GM23338 (cell line): ENCODE results near the gene HDAC9. TPM values are rescaled to one million over a fixed set of nuclear protein-coding genes. Genes with fewer than 3 reads are reported as not detected.

Source experiments
- ATAC-seq: fragments of 200-7000 bp; cut with Tn5 transposase; 3 replicates; pipeline ENCODE4 v1.9.1; 2020
- DNase-seq: peaks from one replicate; pipeline ENCODE4 v3.0.0-alpha.2; 2015; ENCODE audit warnings: low spot score
- H2AFZ ChIP-seq: fragments of 200-600 bp; sonication (generic); 2 replicates; pipeline ENCODE4 v1.8.0; 2016; ENCODE audit warnings: antibody characterized with exemption, mild to moderate bottlenecking, moderate library complexity
- H3F3A ChIP-seq: fragments of 200-600 bp; sonication (generic); replicated peaks from 2 replicates; pipeline ENCODE4 v1.8.0; 2017; ENCODE audit warnings: antibody characterized with exemption, mixed run types, low read depth
- H3K27ac ChIP-seq: fragments of 200-600 bp; sonication (generic); 2 replicates; pipeline ENCODE4 v1.6.1; 2016; ENCODE audit warnings: low read depth
- H3K27me3 ChIP-seq: fragments of 200-600 bp; sonication (generic); 2 replicates; pipeline ENCODE4 v1.8.0; 2016; ENCODE audit warnings: mild to moderate bottlenecking, mixed run types, moderate library complexity; ENCODE audit not compliant: insufficient read depth
- H3K36me3 ChIP-seq: fragments of 200-600 bp; sonication (generic); 2 replicates; pipeline ENCODE4 v1.8.0; 2016; ENCODE audit warnings: mild to moderate bottlenecking; ENCODE audit not compliant: insufficient read depth
- H3K4me1 ChIP-seq: fragments of 200-600 bp; sonication (generic); 2 replicates; pipeline ENCODE4 v1.8.0; 2016; ENCODE audit warnings: mild to moderate bottlenecking, moderate library complexity; ENCODE audit not compliant: insufficient read depth
- H3K4me2 ChIP-seq: fragments of 200-600 bp; sonication (generic); 2 replicates; pipeline ENCODE4 v1.7.1; 2017; ENCODE audit warnings: mixed run types
- H3K4me3 ChIP-seq: fragments of 200-600 bp; sonication (generic); 2 replicates; pipeline ENCODE4 v1.6.1; 2016; ENCODE audit warnings: mixed run types
- H3K79me2 ChIP-seq: fragments of 200-600 bp; sonication (generic); replicated peaks from 2 replicates; pipeline ENCODE4 v1.8.0; 2017; ENCODE audit warnings: mild to moderate bottlenecking; ENCODE audit not compliant: insufficient read depth
- H3K9me2 ChIP-seq: fragments of 200-600 bp; sonication (generic); 2 replicates; pipeline ENCODE4 v1.8.0; 2017; ENCODE audit not compliant: insufficient read depth
- H4K20me1 ChIP-seq: fragments of 200-600 bp; sonication (generic); replicated peaks from 2 replicates; pipeline ENCODE4 v1.8.0; 2017; ENCODE audit warnings: mild to moderate bottlenecking; ENCODE audit not compliant: insufficient read depth
- H3K27ac Mint-ChIP-seq: 2 replicates; pipeline ENCODE4 v1.8.0; 2020; ENCODE audit warnings: inconsistent platforms, mild to moderate bottlenecking, moderate library complexity, mixed read lengths
- H3K27me3 Mint-ChIP-seq: 3 replicates; pipeline ENCODE4 v1.8.0; 2022; ENCODE audit warnings: low read depth, mild to moderate bottlenecking, moderate library complexity, mixed read lengths, inconsistent platforms; ENCODE audit not compliant: insufficient read depth, poor library complexity
- H3K36me3 Mint-ChIP-seq: 3 replicates; pipeline ENCODE4 v1.8.0; 2021; ENCODE audit warnings: low read depth, mild to moderate bottlenecking, inconsistent platforms, moderate library complexity, mixed read lengths
- H3K4me1 Mint-ChIP-seq: 3 replicates; pipeline ENCODE4 v1.8.0; 2020; ENCODE audit warnings: mild to moderate bottlenecking, inconsistent platforms, mixed read lengths
- H3K4me3 Mint-ChIP-seq: 3 replicates; pipeline ENCODE4 v1.8.0; 2021; ENCODE audit warnings: moderate library complexity, mild to moderate bottlenecking, inconsistent platforms, mixed read lengths
- H3K9me3 Mint-ChIP-seq: 3 replicates; pipeline ENCODE4 v1.8.0; 2020; ENCODE audit warnings: moderate library complexity, mild to moderate bottlenecking, inconsistent platforms, mixed read lengths
- EZH2 ChIP-seq: fragments of 200-600 bp; sonication (generic); IDR thresholded peaks from one replicate; pipeline ENCODE4 v1.8.0; 2017; ENCODE audit warnings: antibody characterized with exemption, mild to moderate bottlenecking, low read depth; ENCODE audit not compliant: unreplicated experiment
- NANOG ChIP-seq: IDR thresholded peaks from 2 replicates; pipeline ENCODE4 v1.6.1; 2016; ENCODE audit warnings: antibody characterized with exemption, borderline replicate concordance
- POLR2AphosphoS5 ChIP-seq: IDR thresholded peaks from 2 replicates; pipeline ENCODE4 v1.6.1; 2016; ENCODE audit warnings: antibody characterized with exemption, low read depth
- polyA plus RNA-seq: library from polyadenylated mRNA; unstranded; fragments of >200 nt; fragmentation: Nextera tagmentation; extraction: Ambion mirVana; gene quantifications from 2 replicates; pipeline ENCODE4 v1.2.1, GENCODE V29; 2016
- total RNA-seq: library from RNA; depleted of rRNA; stranded (reverse); fragments of >200 nt; shearing (Covaris generic); gene quantifications from 2 replicates; pipeline ENCODE4 v1.2.3, GENCODE V29; 2014
- TF ChIP-seq, protein P1 (sequence below): fragments of 250-450 bp; sonication (Bioruptor Pico); IDR thresholded peaks from 2 replicates; pipeline ENCODE4 v1.5.0; 2020; ENCODE audit warnings: mild to moderate bottlenecking, moderate library complexity
- TF ChIP-seq, protein P2 (sequence below), 2 experiments: fragments of 200-600 bp in 1 of 2; sonication (generic) in 1 of 2; conservative IDR thresholded peaks; 2 replicates each; pipeline versions ENCODE4 v1.5.1 to v1.6.1; 2016 to 2017; ENCODE audit warnings: antibody characterized with exemption in 2 of 2, low read depth in 2 of 2, mild to moderate bottlenecking in 2 of 2, moderate library complexity in 1 of 2

Gene HDAC9
- total and polyA plus RNA-seq, 2 experiments from 2014 or later: 8.3 to 18.5 TPM

DNA sequence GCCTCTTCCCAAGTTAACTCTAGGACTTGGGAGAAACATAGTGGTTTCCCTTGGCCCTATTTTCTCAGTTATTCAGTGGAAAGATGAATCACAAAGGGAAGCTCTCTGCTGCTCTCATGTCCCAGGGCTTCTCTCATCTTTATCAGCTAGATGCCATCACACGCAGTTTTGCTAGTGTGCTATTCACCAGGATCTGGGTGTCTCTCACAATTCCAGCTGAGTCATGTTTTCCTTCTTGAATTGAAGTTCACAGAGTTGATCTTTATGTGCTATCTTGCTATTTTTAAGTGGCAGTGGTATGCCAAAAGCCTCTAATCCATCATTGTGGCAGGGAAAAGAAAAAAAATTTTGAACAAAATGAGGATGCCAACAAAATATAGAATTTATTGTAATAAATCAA is 520.6 kb downstream of the HDAC9 start (continued):
- TF ChIP-seq, protein P1, sequence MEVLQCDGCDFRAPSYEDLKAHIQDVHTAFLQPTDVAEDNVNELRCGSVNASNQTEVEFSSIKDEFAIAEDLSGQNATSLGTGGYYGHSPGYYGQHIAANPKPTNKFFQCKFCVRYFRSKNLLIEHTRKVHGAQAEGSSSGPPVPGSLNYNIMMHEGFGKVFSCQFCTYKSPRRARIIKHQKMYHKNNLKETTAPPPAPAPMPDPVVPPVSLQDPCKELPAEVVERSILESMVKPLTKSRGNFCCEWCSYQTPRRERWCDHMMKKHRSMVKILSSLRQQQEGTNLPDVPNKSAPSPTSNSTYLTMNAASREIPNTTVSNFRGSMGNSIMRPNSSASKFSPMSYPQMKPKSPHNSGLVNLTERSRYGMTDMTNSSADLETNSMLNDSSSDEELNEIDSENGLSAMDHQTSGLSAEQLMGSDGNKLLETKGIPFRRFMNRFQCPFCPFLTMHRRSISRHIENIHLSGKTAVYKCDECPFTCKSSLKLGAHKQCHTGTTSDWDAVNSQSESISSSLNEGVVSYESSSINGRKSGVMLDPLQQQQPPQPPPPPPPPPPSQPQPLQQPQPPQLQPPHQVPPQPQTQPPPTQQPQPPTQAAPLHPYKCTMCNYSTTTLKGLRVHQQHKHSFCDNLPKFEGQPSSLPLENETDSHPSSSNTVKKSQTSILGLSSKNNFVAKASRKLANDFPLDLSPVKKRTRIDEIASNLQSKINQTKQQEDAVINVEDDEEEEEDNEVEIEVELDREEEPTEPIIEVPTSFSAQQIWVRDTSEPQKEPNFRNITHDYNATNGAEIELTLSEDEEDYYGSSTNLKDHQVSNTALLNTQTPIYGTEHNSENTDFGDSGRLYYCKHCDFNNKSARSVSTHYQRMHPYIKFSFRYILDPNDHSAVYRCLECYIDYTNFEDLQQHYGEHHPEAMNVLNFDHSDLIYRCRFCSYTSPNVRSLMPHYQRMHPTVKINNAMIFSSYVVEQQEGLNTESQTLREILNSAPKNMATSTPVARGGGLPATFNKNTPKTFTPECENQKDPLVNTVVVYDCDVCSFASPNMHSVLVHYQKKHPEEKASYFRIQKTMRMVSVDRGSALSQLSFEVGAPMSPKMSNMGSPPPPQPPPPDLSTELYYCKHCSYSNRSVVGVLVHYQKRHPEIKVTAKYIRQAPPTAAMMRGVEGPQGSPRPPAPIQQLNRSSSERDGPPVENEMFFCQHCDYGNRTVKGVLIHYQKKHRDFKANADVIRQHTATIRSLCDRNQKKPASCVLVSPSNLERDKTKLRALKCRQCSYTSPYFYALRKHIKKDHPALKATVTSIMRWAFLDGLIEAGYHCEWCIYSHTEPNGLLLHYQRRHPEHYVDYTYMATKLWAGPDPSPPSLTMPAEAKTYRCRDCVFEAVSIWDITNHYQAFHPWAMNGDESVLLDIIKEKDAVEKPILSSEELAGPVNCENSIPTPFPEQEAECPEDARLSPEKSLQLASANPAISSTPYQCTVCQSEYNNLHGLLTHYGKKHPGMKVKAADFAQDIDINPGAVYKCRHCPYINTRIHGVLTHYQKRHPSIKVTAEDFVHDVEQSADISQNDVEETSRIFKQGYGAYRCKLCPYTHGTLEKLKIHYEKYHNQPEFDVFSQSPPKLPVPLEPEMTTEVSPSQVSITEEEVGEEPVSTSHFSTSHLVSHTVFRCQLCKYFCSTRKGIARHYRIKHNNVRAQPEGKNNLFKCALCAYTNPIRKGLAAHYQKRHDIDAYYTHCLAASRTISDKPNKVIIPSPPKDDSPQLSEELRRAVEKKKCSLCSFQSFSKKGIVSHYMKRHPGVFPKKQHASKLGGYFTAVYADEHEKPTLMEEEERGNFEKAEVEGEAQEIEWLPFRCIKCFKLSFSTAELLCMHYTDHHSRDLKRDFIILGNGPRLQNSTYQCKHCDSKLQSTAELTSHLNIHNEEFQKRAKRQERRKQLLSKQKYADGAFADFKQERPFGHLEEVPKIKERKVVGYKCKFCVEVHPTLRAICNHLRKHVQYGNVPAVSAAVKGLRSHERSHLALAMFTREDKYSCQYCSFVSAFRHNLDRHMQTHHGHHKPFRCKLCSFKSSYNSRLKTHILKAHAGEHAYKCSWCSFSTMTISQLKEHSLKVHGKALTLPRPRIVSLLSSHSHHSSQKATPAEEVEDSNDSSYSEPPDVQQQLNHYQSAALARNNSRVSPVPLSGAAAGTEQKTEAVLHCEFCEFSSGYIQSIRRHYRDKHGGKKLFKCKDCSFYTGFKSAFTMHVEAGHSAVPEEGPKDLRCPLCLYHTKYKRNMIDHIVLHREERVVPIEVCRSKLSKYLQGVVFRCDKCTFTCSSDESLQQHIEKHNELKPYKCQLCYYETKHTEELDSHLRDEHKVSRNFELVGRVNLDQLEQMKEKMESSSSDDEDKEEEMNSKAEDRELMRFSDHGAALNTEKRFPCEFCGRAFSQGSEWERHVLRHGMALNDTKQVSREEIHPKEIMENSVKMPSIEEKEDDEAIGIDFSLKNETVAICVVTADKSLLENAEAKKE (CRISPR knock-in tag): no peak
- TF ChIP-seq POLR2AphosphoS5 (no peak), NANOG (no peak)

DNA sequence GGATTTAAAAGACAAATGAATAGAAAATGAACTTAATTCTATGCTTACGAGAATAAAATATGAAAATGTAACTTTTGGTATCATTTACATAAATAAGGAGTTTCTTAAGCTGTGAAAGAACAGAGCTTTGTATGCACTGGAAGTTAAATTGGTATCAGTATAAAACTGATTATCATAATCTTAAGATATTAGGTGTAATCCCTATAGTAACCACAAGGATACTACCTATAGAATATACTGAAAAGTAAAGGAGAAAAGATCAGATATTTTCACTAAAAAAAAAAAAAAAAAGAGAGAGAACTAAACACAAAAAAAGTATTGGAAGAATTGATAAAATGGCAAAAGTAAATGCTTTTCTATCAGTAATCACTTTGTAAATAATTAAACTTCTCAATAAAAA is 521.8 kb downstream of the HDAC9 start:
- no peak overlapping the region for H3K27ac ChIP-seq
- H3K4me2 ChIP-seq: no peak overlapping the region
- no peak overlapping the region for H3K27ac Mint-ChIP-seq
- H3K4me1 ChIP-seq: peaks cover 4% of the 10 kb centered on the region; the same call in 1 of the 2 replicates
- no peaks in the 10 kb centered on the region for H3K79me2 ChIP-seq
- H3K27me3 Mint-ChIP-seq: no peaks in the 10 kb centered on the region
- no peaks in the 10 kb centered on the region for H3F3A ChIP-seq
- no peaks in the 10 kb centered on the region for H3K27me3 ChIP-seq
- H3K36me3 ChIP-seq: no peaks in the 10 kb centered on the region
- H2AFZ ChIP-seq: no peak overlapping the region
- H3K36me3 Mint-ChIP-seq: no peaks in the 10 kb centered on the region
- H3K4me3 Mint-ChIP-seq: no peak overlapping the region
- H3K4me1 Mint-ChIP-seq: peaks cover 8% of the 10 kb centered on the region; the same call in 2 of the 3 replicates
- H3K9me3 Mint-ChIP-seq: no peaks in the 10 kb centered on the region
- TF ChIP-seq EZH2: no peak
- TF ChIP-seq, protein P2, sequence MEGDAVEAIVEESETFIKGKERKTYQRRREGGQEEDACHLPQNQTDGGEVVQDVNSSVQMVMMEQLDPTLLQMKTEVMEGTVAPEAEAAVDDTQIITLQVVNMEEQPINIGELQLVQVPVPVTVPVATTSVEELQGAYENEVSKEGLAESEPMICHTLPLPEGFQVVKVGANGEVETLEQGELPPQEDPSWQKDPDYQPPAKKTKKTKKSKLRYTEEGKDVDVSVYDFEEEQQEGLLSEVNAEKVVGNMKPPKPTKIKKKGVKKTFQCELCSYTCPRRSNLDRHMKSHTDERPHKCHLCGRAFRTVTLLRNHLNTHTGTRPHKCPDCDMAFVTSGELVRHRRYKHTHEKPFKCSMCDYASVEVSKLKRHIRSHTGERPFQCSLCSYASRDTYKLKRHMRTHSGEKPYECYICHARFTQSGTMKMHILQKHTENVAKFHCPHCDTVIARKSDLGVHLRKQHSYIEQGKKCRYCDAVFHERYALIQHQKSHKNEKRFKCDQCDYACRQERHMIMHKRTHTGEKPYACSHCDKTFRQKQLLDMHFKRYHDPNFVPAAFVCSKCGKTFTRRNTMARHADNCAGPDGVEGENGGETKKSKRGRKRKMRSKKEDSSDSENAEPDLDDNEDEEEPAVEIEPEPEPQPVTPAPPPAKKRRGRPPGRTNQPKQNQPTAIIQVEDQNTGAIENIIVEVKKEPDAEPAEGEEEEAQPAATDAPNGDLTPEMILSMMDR (conservative IDR thresholded peaks at IDR 0.05; ENCODE audit: low read depth in 2 of 2): peak in 1 of 2 experiments; percentile 40; a peak in 2 of 4 replicates
- no peaks in the 10 kb centered on the region for H3K9me2 ChIP-seq
- DNase-seq: peak; percentile 19
- no peak overlapping the region for H3K4me3 ChIP-seq
- ATAC-seq: no peak
- H4K20me1 ChIP-seq: no peaks in the 10 kb centered on the region
